Activated CD4-positive, alpha-beta T cell treated with anti-CD3 and anti-CD28 coated beads, Interleukin-2, amount 50 U/mL, for 4 hours (primary cell): ENCODE measurements around the gene KDELR3.

ENCODE experiments used
- DNase-seq, 2 experiments: peaks; one replicate each; pipeline ENCODE4 v3.0.0-alpha.2; 2020

Gene KDELR3

GRCh38 chr22:38523479-38523878 lies 55.6 kb downstream of the KDELR3 start:
- no peak for DNase-seq

GRCh38 chr22:38524429-38524828 lies 56.5 kb downstream of the KDELR3 start:
- no peak for DNase-seq

- no peak for DNase-seq
These were observed 63.5 kb downstream of the KDELR3 start for GRCh38 chr22:38531251-38531938.
